Measurements from ENCODE around the gene LRP8. TPM values are rescaled to one million over a fixed set of nuclear protein-coding genes. Genes with fewer than 3 reads are reported as not detected.

The LRP8 gene
- total RNA-seq, 1 experiment from 2014 or later, result 28.6 TPM

DNA sequence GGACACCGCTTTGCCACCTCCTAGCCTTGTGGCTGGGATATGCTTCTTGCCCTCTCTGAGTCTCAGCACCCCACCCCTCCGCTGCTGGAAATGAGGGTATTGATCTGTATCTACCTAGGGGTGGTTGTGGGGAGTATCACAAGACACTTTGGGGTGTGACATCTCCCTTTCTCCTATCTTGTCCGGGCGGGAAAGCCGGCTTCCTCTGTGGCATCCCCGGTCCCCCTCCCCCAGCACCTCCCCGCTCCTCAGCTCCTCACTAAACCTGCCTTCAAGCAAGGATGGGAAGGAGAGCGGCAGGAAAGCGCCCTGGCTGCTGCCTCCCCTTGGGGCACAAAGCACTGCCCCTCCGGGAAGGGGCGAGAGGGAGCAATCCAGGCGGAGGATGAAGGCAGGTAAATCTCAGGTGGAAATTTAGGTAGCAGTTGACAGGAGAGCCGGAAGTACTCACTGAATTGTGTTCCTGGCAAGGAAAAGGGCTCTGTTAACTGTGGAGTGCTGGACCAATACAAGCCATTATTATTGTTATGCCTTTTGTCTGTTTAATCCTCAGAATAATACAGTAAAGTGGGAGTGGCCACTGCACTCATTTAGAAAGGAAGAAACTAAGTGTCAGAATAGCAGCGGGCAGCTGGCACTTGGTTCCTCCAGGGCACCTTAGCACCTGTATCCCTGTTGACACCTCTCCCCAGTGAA is 49.0 kb upstream of the LRP8 start:
- BruUV-seq (replicated peaks), result no TSS peak
- in situ Hi-C loops (cut with HindIII; ENCODE audit: low pct_unique_long_range_greater_than_20kb, low sequenced_read_pairs), result no loop called here
- Histone ChIP-seq H3K4me3 (ENCODE audit: low read depth in 2 of 2, low read length in 2 of 2) (no peak overlapping the region), H3K4me1 (ENCODE audit: control insufficient read depth, insufficient read depth, low read length) (no peaks in the 10 kb centered on the region; the same call in 1 of the 2 replicates), H3K27me3 (ENCODE audit: control insufficient read depth, insufficient read depth, low read length) (no peaks in the 10 kb centered on the region), H3K36me3 (ENCODE audit: control insufficient read depth, insufficient read depth, low read length) (no peaks in the 10 kb centered on the region), H3K9me3 (ENCODE audit: control insufficient read depth, insufficient read depth, low read depth, low read length) (no peaks in the 10 kb centered on the region), H3K27ac (ENCODE audit: low read length) (no peak overlapping the region)
- ChIA-PET CTCF (no interaction called here), POLR2A (no interaction called here)
- ATAC-seq (no peak), DNase-seq (ENCODE audit: low read depth, low spot score) (no peak)
- intact Hi-C loops (cut with micrococcal nuclease; ENCODE audit: unreplicated experiment), result no loop called here
- TF ChIP-seq, protein P1, sequence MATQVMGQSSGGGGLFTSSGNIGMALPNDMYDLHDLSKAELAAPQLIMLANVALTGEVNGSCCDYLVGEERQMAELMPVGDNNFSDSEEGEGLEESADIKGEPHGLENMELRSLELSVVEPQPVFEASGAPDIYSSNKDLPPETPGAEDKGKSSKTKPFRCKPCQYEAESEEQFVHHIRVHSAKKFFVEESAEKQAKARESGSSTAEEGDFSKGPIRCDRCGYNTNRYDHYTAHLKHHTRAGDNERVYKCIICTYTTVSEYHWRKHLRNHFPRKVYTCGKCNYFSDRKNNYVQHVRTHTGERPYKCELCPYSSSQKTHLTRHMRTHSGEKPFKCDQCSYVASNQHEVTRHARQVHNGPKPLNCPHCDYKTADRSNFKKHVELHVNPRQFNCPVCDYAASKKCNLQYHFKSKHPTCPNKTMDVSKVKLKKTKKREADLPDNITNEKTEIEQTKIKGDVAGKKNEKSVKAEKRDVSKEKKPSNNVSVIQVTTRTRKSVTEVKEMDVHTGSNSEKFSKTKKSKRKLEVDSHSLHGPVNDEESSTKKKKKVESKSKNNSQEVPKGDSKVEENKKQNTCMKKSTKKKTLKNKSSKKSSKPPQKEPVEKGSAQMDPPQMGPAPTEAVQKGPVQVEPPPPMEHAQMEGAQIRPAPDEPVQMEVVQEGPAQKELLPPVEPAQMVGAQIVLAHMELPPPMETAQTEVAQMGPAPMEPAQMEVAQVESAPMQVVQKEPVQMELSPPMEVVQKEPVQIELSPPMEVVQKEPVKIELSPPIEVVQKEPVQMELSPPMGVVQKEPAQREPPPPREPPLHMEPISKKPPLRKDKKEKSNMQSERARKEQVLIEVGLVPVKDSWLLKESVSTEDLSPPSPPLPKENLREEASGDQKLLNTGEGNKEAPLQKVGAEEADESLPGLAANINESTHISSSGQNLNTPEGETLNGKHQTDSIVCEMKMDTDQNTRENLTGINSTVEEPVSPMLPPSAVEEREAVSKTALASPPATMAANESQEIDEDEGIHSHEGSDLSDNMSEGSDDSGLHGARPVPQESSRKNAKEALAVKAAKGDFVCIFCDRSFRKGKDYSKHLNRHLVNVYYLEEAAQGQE (IDR thresholded peaks at IDR 0.05; ENCODE audit: insufficient read depth in 1 of 2, low read depth in 2 of 2, low read length in 1 of 2), result no peak
- TF ChIP-seq, protein P2, sequence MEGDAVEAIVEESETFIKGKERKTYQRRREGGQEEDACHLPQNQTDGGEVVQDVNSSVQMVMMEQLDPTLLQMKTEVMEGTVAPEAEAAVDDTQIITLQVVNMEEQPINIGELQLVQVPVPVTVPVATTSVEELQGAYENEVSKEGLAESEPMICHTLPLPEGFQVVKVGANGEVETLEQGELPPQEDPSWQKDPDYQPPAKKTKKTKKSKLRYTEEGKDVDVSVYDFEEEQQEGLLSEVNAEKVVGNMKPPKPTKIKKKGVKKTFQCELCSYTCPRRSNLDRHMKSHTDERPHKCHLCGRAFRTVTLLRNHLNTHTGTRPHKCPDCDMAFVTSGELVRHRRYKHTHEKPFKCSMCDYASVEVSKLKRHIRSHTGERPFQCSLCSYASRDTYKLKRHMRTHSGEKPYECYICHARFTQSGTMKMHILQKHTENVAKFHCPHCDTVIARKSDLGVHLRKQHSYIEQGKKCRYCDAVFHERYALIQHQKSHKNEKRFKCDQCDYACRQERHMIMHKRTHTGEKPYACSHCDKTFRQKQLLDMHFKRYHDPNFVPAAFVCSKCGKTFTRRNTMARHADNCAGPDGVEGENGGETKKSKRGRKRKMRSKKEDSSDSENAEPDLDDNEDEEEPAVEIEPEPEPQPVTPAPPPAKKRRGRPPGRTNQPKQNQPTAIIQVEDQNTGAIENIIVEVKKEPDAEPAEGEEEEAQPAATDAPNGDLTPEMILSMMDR (IDR thresholded peaks at IDR 0.05), result no peak
- TF ChIP-seq TCF7L2 (IDR thresholded peaks at IDR 0.05; ENCODE audit: low read depth, low read length) (no peak), SIN3A (IDR thresholded peaks at IDR 0.05; ENCODE audit: borderline replicate concordance, insufficient read depth, low read depth, low read length) (no peak), POLR2AphosphoS5 (IDR thresholded peaks at IDR 0.05; ENCODE audit: low read depth, low read length) (no peak)

DNA sequence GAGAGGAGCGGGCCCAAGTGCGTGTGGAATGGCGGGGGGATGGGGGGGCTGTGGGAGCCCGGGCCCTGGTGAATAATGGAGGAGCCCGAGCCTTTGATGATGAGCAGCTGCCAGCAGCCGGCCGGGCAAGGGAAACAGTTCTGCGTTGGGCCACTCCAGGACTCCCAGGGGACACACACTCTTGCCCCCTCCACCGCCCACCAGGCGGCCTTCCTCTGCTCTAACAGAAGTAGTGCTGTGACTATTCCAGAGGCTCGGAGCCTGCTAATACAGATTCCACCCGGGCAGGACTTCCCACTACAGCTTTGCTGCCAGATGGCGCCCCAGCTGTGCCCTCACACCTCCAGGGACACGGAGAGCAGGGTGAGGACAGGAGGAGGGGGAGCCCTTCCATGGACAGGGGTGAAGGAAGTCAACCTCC is 48.2 kb upstream of the LRP8 start:
- no peak for DNase-seq (ENCODE audit: low read depth, low spot score)
- peak; percentile 19; the same call in 1 of the 2 replicates for ATAC-seq
- no peaks in the 10 kb centered on the region for H3K9me3 ChIP-seq (ENCODE audit: control insufficient read depth, insufficient read depth, low read depth, low read length)
- BruUV-seq (replicated peaks), result no TSS peak
- H3K4me1 ChIP-seq (ENCODE audit: control insufficient read depth, insufficient read depth, low read length), result no peaks in the 10 kb centered on the region
- H3K4me3 ChIP-seq (ENCODE audit: low read depth in 2 of 2, low read length in 2 of 2), result no peak overlapping the region
- intact Hi-C loops (cut with micrococcal nuclease; ENCODE audit: unreplicated experiment), result no loop called here
- POLR2A ChIA-PET, result no interaction called here
- in situ Hi-C loops (cut with HindIII; ENCODE audit: low pct_unique_long_range_greater_than_20kb, low sequenced_read_pairs), result no loop called here
- TF ChIP-seq, protein P1 (IDR thresholded peaks at IDR 0.05; ENCODE audit: insufficient read depth in 1 of 2, low read depth in 2 of 2, low read length in 1 of 2), result no peak
- TF ChIP-seq TCF7L2 (IDR thresholded peaks at IDR 0.05; ENCODE audit: low read depth, low read length), result no peak
- no peaks in the 10 kb centered on the region for H3K36me3 ChIP-seq (ENCODE audit: control insufficient read depth, insufficient read depth, low read length)
- H3K27me3 ChIP-seq (ENCODE audit: control insufficient read depth, insufficient read depth, low read length), result no peaks in the 10 kb centered on the region
- no peak overlapping the region for H3K27ac ChIP-seq (ENCODE audit: low read length)
- CTCF ChIA-PET, result interaction anchor here (0.6 kb wide), 1 partner anchor 17 kb away, joined by 7 read pairs; no protein-coding TSS in a partner anchor
